Cardiac muscle cell (in vitro differentiated cells and primary cell): ENCODE results near the gene HHATL. TPM values are rescaled to one million over a fixed set of nuclear protein-coding genes. Genes with fewer than 3 reads are reported as not detected.

Experiments
- DNase-seq, 2 donors: peaks; one replicate each; pipeline versions ENCODE4 v3.0.0 to v3.0.0-alpha.2; 2010 to 2017; ENCODE audit warnings: low read depth in 1 of 2, low spot score in 1 of 2
- H3K27ac ChIP-seq: fragments of 200-600 bp; sonication (generic); 2 replicates; pipeline ENCODE4 v1.5.1; 2016
- H3K27me3 ChIP-seq: fragments of 200-600 bp; sonication (generic); 2 replicates; pipeline ENCODE4 v1.6.0; 2016; ENCODE audit warnings: control low read depth
- H3K36me3 ChIP-seq: fragments of 200-600 bp; sonication (generic); 2 replicates; pipeline ENCODE4 v1.5.1; 2016; ENCODE audit warnings: control low read depth
- H3K4me1 ChIP-seq: fragments of 200-600 bp; sonication (generic); 2 replicates; pipeline ENCODE4 v1.8.1; 2017; ENCODE audit warnings: low read depth, mild to moderate bottlenecking, mixed run types
- H3K4me3 ChIP-seq: fragments of 200-600 bp; sonication (generic); 2 replicates; pipeline ENCODE4 v1.5.1; 2016; ENCODE audit warnings: mild to moderate bottlenecking
- H3K9me3 ChIP-seq: fragments of 200-600 bp; sonication (generic); 2 replicates; pipeline ENCODE4 v1.5.1; 2017; ENCODE audit warnings: low read depth, mild to moderate bottlenecking, control low read depth
- CTCF ChIP-seq: IDR thresholded peaks from 2 replicates; pipeline ENCODE4 v1.5.1; 2012; ENCODE audit warnings: low read depth, mild to moderate bottlenecking, low read length
- polyA plus RNA-seq: library from polyadenylated mRNA; unstranded; fragments of >200 nt; fragmentation: Nextera tagmentation; extraction: Ambion mirVana; gene quantifications from 2 replicates; pipeline ENCODE4 v1.2.1, GENCODE V29; 2016
- total RNA-seq: library from RNA; depleted of rRNA; stranded (reverse); fragments of >200 nt; gene quantifications from 2 replicates; pipeline ENCODE4 v1.2.3, GENCODE V29; 2016

Gene HHATL
- total and polyA plus RNA-seq, 2 experiments from 2014 or later, result 7.8 to 8.1 TPM

- no peak for DNase-seq
- TF ChIP-seq CTCF, result no peak
- no peaks in the 10 kb centered on the region for H3K9me3 ChIP-seq
- H3K4me3 ChIP-seq, result no peak overlapping the region
- H3K27me3 ChIP-seq, result no peaks in the 10 kb centered on the region
- H3K27ac ChIP-seq, result peak overlapping the region; percentile 64
- peaks cover 10% of the 10 kb centered on the region for H3K4me1 ChIP-seq
- H3K36me3 ChIP-seq, result peaks cover 27% of the 10 kb centered on the region
Observed at GRCh38 chr3:42649783-42650182, 52.8 kb downstream of the HHATL start.

GRCh38 chr3:42649006-42649405, 53.6 kb downstream of the HHATL start:
- H3K4me1 ChIP-seq, result peaks cover 10% of the 10 kb centered on the region
- H3K27ac ChIP-seq, result peak overlapping the region; percentile 64
- no peak for TF ChIP-seq CTCF
- peaks cover 33% of the 10 kb centered on the region for H3K36me3 ChIP-seq
- no peak for DNase-seq
- H3K4me3 ChIP-seq, result no peak overlapping the region
- no peaks in the 10 kb centered on the region for H3K27me3 ChIP-seq
- H3K9me3 ChIP-seq, result no peaks in the 10 kb centered on the region

GRCh38 chr3:42647821-42648459, 54.7 kb downstream of the HHATL start:
- Histone ChIP-seq H3K4me1 (peaks cover 5% of the 10 kb centered on the region), H3K4me3 (no peak overlapping the region), H3K27me3 (no peaks in the 10 kb centered on the region), H3K9me3 (no peaks in the 10 kb centered on the region), H3K36me3 (peaks cover 44% of the 10 kb centered on the region), H3K27ac (peak overlapping the region; percentile 64)
- no peak for TF ChIP-seq CTCF
- no peak for DNase-seq

Other genes starting within 250 kb of the HHATL start
- 0.35 and 1.6 TPM in 2 replicates for gene VIPR1, start 200.2 kb downstream of the HHATL start, total RNA-seq
- 0.60 and 0.86 TPM in 2 replicates for gene VIPR1, start 200.2 kb downstream of the HHATL start, polyA plus RNA-seq
- 30.9 and 41.6 TPM in 2 replicates for gene SEC22C, start 120.8 kb downstream of the HHATL start, total RNA-seq
- gene SEC22C, start 120.8 kb downstream of the HHATL start, polyA plus RNA-seq, result 31.6 and 43.6 TPM in 2 replicates
- 8.9 and 9.7 TPM in 2 replicates for gene SS18L2, start 111.9 kb downstream of the HHATL start, total RNA-seq
- 33.2 and 49.7 TPM in 2 replicates for gene SS18L2, start 111.9 kb downstream of the HHATL start, polyA plus RNA-seq
- gene NKTR, start 102.1 kb downstream of the HHATL start, total RNA-seq, result 24.6 and 75.3 TPM in 2 replicates
- 50.5 and 79.5 TPM in 2 replicates for gene NKTR, start 102.1 kb downstream of the HHATL start, polyA plus RNA-seq
- 20.0 and 30.1 TPM in 2 replicates for gene ZBTB47, start 49.1 kb downstream of the HHATL start, total RNA-seq
- gene ZBTB47, start 49.1 kb downstream of the HHATL start, polyA plus RNA-seq, result 4.1 and 5.4 TPM in 2 replicates
- 0.14 and 0.39 TPM in 2 replicates for gene KLHL40, start 17.3 kb downstream of the HHATL start, total RNA-seq
- 0.39 and 0.66 TPM in 2 replicates for gene KLHL40, start 17.3 kb downstream of the HHATL start, polyA plus RNA-seq
- 1.5 and 3.3 TPM in 2 replicates for gene CCDC13, start 70.5 kb upstream of the HHATL start, total RNA-seq
- 2.8 and 3.1 TPM in 2 replicates for gene CCDC13, start 70.5 kb upstream of the HHATL start, polyA plus RNA-seq
- 121 and 167 TPM in 2 replicates for gene HIGD1A, start 101.7 kb upstream of the HHATL start, total RNA-seq
- gene HIGD1A, start 101.7 kb upstream of the HHATL start, polyA plus RNA-seq, result 352 and 445 TPM in 2 replicates
- gene ACKR2, start 106.6 kb upstream of the HHATL start, total RNA-seq, result 0.15 and 0.35 TPM in 2 replicates
- gene ACKR2, start 106.6 kb upstream of the HHATL start, polyA plus RNA-seq, result 2.8 and 3.6 TPM in 2 replicates
- gene CYP8B1, start 173.1 kb upstream of the HHATL start, total RNA-seq, result not detected in 2 replicates
- not detected in 2 replicates for gene CYP8B1, start 173.1 kb upstream of the HHATL start, polyA plus RNA-seq
- gene ZNF662, start 203.3 kb upstream of the HHATL start, total RNA-seq, result 0.14 and 0.21 TPM in 2 replicates
- gene ZNF662, start 203.3 kb upstream of the HHATL start, polyA plus RNA-seq, result 0.04 TPM in 1 of 2 replicates, not detected in the other